Fibroblast of skin of left quadriceps (primary cell): ENCODE measurements around the gene LTO1.

Source experiments
- DNase-seq, 2 experiments: peaks; one replicate each; pipeline ENCODE4 v3.0.0-alpha.2; 2013; ENCODE audit warnings: low read depth in 2 of 2

LTO1 gene

GRCh38 chr11:69645801-69646492, 29.2 kb downstream of the LTO1 start:
- no peak for DNase-seq

GRCh38 chr11:69644962-69645675, 30.0 kb downstream of the LTO1 start:
- DNase-seq, result no peak

- peak in 1 of 2 experiments; percentile 71 for DNase-seq
Observed at GRCh38 chr11:69644071-69644961, 30.8 kb downstream of the LTO1 start.

- no peak for DNase-seq
Observed at GRCh38 chr11:69643646-69644045, 31.5 kb downstream of the LTO1 start.

GRCh38 chr11:69642913-69643632, 32.1 kb downstream of the LTO1 start:
- DNase-seq, result peak; percentile 58 to 61

- no peak for DNase-seq
Observed at GRCh38 chr11:69642549-69642912, 32.6 kb downstream of the LTO1 start.

- DNase-seq, result no peak
Observed at GRCh38 chr11:69641681-69642548, 33.2 kb downstream of the LTO1 start.

- DNase-seq, result peak; percentile 80
Observed at GRCh38 chr11:69640995-69641581, 34.1 kb downstream of the LTO1 start, which contains the start of gene CCND1. TSS of gene CCND1 (plus strand) at chr11:69641156. CDS start at chr11:69641314, 158 bp downstream.

- no peak for DNase-seq
Observed at GRCh38 chr11:69640260-69640994, 34.7 kb downstream of the LTO1 start.

GRCh38 chr11:69639831-69640230, 35.3 kb downstream of the LTO1 start:
- DNase-seq, result no peak

- DNase-seq, result peak; percentile 91
Observed at GRCh38 chr11:69638941-69639681, 36.0 kb downstream of the LTO1 start.

GRCh38 chr11:69637941-69638871, 36.9 kb downstream of the LTO1 start:
- DNase-seq, result no peak

GRCh38 chr11:69637198-69637940, 37.8 kb downstream of the LTO1 start:
- DNase-seq, result no peak

- peak; percentile 84 to 86 for DNase-seq
Observed at GRCh38 chr11:69636512-69637197, 38.5 kb downstream of the LTO1 start.

- no peak for DNase-seq
Observed at GRCh38 chr11:69635804-69636511, 39.2 kb downstream of the LTO1 start.

GRCh38 chr11:69635195-69635594, 40.0 kb downstream of the LTO1 start:
- no peak for DNase-seq
